HG03135 (cell line): ENCODE measurements around the gene TPCN2.

ENCODE experiments used
- ATAC-seq: cut with Tn5 transposase; IDR thresholded peaks from one replicate; pipeline ENCODE4 v1.9.1; 2021; ENCODE audit warnings: mild to moderate bottlenecking, moderate library complexity; ENCODE audit not compliant: unreplicated experiment

The TPCN2 gene

DNA sequence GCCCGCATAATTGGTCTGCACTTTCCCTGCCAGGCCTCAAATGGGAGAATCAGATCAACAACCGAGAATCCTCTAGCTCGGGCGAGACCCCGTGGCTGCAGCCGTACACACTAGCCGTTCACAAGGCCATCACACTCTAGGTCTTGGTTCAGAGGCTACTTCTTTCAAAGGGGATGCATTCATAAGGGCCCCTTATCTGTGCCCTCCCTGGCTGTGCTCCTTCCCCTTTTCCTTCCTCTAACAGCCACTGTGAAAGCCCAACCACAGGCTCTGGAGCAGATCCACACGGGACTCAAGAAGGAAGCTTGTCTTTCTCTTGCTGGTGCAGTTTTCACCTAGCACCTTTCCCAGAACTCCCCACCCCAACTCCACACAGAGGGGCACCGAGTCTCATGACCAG lies 131.5 kb downstream of the TPCN2 start:
- no peak for ATAC-seq

DNA sequence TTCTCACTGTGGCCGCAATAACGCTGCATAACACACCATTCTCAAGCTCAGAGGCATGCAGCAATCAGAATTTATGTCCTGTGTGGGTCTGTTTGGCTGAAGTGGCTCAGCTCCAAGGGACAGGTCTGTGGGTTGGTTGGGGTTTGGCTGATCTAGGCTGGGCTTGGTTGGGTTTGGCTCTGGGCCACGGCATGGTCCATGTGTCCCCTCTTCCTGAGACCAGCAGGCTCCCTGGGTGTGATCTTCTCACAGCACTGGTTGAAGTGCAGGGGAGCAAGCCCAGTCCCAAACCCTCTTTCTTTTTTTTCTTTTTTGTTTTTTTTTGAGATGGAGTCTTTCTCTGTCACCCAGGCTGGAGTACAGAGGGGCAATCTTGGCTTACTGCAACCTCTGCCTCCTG lies 132.0 kb downstream of the TPCN2 start:
- ATAC-seq, result no peak

DNA sequence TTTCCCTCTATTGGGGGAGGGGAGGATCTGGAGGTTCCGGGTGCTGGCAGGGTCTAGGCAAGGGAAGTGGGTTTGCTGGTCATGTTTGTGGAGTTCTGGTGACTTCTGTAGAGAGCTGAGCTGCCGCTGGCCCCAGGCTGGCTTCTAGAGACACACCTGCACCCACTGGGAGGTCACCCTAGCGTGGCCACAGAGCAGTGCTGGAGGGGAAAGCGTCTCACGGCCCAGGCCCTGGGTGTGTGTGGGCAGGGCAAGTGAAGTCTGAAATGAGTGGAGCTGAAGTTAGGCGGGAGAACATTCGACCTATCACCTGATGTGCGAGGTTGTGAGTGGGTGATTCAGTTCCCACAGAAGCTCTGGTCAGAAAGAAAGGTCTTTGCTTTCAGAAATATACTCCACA lies 134.9 kb downstream of the TPCN2 start:
- no peak for ATAC-seq
